Measurements from ENCODE around the gene MEX3D.

The MEX3D gene

DNA sequence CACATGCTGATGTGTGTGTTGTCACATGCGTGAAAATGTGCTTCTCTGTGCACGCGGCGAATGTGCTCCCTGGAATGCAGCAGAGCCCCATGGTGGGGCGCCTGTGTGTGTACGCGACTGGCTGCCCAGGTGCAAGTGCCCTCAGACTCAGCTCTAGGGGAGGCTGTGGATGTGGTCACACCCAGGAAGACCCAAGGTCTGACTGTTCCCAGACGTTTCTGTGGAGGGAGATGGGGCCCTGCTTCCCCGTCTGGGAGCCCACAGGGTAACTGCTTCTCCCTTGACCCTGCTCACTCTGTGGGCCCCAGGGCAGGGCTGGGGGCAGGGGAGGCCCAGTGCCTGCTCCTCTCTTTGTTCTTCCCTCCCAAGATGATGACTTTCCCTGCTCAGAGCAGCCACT is 45.0 kb upstream of the MEX3D start:
- no peak overlapping the region for H3K27ac ChIP-seq
- TF ChIP-seq, protein P1, sequence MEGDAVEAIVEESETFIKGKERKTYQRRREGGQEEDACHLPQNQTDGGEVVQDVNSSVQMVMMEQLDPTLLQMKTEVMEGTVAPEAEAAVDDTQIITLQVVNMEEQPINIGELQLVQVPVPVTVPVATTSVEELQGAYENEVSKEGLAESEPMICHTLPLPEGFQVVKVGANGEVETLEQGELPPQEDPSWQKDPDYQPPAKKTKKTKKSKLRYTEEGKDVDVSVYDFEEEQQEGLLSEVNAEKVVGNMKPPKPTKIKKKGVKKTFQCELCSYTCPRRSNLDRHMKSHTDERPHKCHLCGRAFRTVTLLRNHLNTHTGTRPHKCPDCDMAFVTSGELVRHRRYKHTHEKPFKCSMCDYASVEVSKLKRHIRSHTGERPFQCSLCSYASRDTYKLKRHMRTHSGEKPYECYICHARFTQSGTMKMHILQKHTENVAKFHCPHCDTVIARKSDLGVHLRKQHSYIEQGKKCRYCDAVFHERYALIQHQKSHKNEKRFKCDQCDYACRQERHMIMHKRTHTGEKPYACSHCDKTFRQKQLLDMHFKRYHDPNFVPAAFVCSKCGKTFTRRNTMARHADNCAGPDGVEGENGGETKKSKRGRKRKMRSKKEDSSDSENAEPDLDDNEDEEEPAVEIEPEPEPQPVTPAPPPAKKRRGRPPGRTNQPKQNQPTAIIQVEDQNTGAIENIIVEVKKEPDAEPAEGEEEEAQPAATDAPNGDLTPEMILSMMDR (IDR thresholded peaks at IDR 0.05; ENCODE audit: low read depth, low read length) = no peak
- no peaks in the 10 kb centered on the region for H3K9me3 ChIP-seq (ENCODE audit: severe bottlenecking)
- no peaks in the 10 kb centered on the region for H3K27me3 ChIP-seq (ENCODE audit: insufficient read depth, low read depth, severe bottlenecking)
- no peak for DNase-seq
- H3K4me3 ChIP-seq (ENCODE audit: low read depth, low read length) = no peak overlapping the region
- H3K36me3 ChIP-seq = peaks cover 81% of the 10 kb centered on the region

DNA sequence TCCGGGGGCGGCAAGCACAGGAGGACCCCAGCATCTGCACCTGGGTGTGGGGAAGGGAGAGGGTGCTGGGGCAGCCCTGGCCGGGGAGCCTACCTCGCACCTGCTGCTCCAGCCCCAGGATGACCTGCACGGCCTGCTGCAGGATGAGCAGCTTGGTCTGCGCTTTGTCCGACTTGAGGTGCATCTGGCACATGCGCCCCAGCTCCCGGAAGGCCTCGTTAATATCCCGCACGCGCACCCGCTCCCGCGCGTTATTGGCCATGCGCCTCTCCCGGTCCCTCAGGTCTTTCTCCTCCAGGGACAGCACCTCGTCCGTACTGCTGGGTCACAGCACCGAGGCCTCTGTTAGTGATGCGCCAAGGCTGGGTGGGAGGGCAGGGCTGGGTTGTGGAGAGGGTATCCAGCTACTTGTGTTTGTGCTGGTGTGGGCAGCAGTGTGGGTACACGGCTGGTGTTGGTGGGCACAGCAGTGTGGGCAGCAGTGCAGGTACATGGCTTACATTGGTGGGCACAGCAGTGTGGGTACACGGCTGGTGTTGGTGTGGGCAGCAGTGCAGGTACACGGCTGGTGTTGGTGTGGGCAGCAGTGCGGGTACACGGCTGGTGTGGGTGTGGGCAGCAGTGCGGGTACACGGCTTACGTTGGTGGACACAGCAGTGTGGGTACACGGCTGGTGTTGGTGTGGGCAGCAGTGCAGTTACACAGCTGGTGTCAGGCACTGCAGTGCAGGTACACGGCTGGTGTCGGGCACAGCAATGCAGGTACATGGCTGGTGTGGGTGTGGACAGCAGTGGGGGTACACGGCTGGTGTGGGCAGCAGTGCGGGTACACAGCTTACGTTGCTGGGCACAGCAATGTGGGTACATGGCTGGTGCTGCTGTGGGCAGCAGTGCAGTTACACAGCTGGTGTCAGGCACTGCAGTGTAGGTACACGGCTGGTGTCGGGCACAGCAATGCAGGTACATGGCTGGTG is 44.3 kb upstream of the MEX3D start:
- Histone ChIP-seq H3K4me3 (ENCODE audit: low read depth, low read length) (no peak overlapping the region), H3K9me3 (ENCODE audit: severe bottlenecking) (no peaks in the 10 kb centered on the region), H3K36me3 (peaks cover 74% of the 10 kb centered on the region), H3K27ac (no peak overlapping the region), H3K27me3 (ENCODE audit: insufficient read depth, low read depth, severe bottlenecking) (no peaks in the 10 kb centered on the region)
- no peak for DNase-seq
- TF ChIP-seq, protein P1 (IDR thresholded peaks at IDR 0.05; ENCODE audit: low read depth, low read length) = no peak

DNA sequence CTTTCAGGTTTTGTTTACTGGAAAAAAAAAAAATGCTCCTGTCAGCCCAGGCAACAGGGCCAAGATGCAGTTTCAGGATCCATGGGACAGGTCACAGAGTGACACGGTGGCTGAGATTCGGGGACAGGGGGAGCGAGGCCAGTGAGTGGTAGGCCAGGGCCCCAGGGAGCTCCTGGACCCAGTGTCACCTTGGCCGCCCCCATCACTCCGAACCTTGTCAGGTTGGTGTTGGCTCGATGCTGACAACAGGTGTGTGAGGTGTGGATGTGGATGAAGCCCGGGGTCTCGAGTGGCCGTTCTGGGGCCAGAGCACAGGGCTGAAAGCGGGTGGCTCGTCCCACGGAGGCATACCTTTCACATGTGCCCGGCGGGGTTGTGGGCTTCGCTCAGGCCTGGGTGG is 43.2 kb upstream of the MEX3D start:
- TF ChIP-seq, protein P1 (IDR thresholded peaks at IDR 0.05; ENCODE audit: low read depth, low read length) = no peak
- Histone ChIP-seq H3K27me3 (ENCODE audit: insufficient read depth, low read depth, severe bottlenecking) (no peaks in the 10 kb centered on the region), H3K9me3 (ENCODE audit: severe bottlenecking) (no peaks in the 10 kb centered on the region), H3K4me3 (ENCODE audit: low read depth, low read length) (no peak overlapping the region), H3K36me3 (peaks cover 63% of the 10 kb centered on the region), H3K27ac (no peak overlapping the region)
- DNase-seq = no peak

DNA sequence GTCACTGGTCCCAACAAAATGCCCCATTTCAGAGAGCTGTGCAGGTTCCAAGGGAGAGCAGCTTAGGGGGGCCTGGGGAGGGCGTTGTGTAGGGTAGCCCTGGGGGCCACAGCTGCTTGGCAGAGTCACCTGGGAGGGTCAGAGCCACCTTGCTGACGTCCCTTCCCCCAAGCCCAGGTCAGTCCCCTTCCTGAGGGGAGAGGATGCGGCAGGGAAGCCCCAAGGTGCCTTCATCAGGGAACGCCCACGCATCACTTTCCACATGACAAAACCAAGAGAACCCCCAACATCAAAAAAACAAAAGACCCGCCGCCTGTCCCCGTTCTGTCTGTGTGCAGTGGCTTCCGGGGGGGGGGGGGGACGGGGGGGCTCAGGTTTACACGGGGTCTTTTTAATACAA is 42.5 kb upstream of the MEX3D start:
- Histone ChIP-seq H3K4me3 (ENCODE audit: low read depth, low read length) (no peak overlapping the region), H3K36me3 (peaks cover 55% of the 10 kb centered on the region), H3K27ac (no peak overlapping the region), H3K9me3 (ENCODE audit: severe bottlenecking) (no peaks in the 10 kb centered on the region), H3K27me3 (ENCODE audit: insufficient read depth, low read depth, severe bottlenecking) (no peaks in the 10 kb centered on the region)
- TF ChIP-seq, protein P1 (IDR thresholded peaks at IDR 0.05; ENCODE audit: low read depth, low read length) = no peak
- DNase-seq = no peak

DNA sequence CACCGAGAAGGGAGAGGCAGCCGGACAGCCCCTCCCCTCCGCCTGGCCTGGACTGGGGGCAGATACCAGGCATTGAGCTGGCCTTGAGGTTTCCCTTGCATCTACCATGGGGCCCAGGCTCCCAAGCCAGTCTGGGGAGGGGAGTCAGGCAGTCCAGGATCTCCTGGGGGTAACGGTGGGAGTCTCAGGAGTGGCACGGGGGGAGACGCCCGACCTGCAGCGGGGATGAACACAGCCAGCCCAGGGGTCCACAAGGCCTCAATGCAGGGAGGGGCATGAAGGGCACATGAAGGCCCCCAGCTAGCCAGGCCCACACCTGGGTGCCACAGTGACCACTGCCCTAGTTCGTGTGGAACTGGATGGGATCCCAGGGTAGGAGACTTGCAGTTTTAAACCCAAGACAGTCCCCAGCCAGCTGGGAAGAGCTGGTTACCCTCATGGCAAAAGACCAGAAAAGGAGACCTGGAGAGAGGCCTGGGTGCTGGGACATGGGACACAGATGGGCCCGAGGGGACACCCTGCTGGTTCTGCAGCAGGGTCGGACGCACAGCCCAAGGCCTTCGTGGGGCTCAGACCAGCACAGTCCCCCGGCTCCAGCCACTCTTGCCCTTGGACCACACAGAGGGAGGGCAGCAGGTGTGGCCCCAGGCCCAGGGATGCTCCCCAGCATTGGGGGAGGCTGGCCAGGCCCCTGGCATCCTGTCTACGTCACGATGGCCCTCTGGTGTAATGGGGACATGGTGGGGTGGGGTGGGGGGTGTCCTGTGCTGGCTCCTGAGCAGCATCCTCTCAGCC is 41.8 kb upstream of the MEX3D start:
- no peaks in the 10 kb centered on the region for H3K27me3 ChIP-seq (ENCODE audit: insufficient read depth, low read depth, severe bottlenecking)
- H3K4me3 ChIP-seq (ENCODE audit: low read depth, low read length) = no peak overlapping the region
- H3K9me3 ChIP-seq (ENCODE audit: severe bottlenecking) = no peaks in the 10 kb centered on the region
- H3K27ac ChIP-seq = no peak overlapping the region
- H3K36me3 ChIP-seq = peaks cover 48% of the 10 kb centered on the region
- DNase-seq = no peak
- TF ChIP-seq, protein P1 (IDR thresholded peaks at IDR 0.05; ENCODE audit: low read depth, low read length) = no peak
